EH (cell line): ENCODE measurements around the gene RFX1.

Experiments
- DNase-seq: peaks from one replicate; pipeline ENCODE4 v3.0.0-alpha.2; 2015; ENCODE audit warnings: low read depth

The RFX1 gene

DNA sequence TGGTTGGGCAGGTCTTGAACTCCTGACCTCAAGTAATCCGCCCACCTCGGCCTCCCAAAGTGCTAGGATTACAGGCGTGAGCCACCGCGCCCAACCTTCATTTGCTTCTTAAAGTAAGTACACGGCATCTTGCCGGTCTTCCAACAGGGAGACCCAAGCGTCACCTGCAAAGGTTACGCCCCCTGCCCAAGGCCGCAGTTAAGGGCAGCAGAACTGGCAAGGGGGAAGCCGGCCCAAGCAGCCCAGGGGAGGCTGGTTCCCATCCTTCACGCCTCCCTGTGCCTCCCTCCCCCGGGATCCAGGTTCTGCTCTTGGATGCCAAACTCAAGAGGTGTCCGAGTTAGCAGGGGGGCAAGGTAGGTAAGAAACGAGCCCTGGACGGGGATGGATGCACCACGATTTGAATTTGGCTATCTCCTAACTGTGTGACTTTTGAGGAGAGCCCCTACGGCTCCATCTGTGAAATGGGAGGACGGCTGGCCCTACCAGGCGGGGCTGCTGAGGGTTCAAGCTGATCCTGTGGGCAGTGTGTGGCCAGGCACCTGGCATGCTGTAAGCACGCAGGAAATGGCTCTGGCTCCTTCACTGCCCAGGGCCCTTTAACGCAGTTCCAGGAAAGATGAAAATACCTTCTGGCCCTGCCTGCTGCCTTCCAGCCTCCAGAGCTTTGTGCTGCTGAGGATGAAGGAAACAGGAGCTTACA, 9.0 kb downstream of the RFX1 start:
- DNase-seq: no peak

- no peak for DNase-seq
Measured at GRCh38 chr19:13995878-13996765, 10.0 kb downstream of the RFX1 start.

DNA sequence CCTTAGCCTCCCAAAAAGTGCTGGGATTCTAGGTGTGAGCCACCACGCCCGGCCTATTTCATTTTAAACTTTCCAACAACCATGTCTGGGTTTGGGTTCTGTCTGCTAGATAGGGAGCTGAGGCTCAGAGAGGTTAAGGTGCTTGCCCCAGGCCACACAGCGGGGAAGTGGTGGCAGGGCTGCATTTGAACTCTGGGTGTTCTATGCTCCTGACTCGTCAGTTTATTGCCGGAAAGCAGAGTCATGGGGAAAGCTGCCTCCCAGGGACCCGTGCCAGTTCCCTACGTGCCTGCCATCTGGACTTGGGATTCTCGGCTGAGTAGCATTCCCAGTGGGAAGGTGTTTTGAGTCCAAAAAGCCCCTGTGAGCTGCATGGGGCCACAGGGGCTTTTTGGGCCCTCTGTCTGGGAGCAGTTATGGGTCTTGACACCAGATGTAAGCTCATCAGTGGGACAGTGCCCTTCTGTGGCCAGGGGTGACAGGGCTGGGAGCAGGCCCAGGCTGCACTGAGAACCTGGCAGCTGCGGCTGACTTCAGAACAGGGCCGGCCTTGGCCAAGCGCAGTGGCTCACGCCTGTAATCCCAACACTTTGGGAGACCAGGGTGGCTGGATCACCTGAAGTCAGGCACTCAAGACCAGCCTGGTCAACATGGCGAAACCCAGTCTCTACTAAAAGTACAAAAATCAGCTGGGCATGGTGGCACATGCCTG, 10.9 kb downstream of the RFX1 start:
- DNase-seq: peak; percentile 66

- DNase-seq: no peak
Measured at GRCh38 chr19:13993590-13994300, 12.4 kb downstream of the RFX1 start.

- no peak for DNase-seq
Measured at GRCh38 chr19:13992025-13992424, 14.1 kb downstream of the RFX1 start.

DNA sequence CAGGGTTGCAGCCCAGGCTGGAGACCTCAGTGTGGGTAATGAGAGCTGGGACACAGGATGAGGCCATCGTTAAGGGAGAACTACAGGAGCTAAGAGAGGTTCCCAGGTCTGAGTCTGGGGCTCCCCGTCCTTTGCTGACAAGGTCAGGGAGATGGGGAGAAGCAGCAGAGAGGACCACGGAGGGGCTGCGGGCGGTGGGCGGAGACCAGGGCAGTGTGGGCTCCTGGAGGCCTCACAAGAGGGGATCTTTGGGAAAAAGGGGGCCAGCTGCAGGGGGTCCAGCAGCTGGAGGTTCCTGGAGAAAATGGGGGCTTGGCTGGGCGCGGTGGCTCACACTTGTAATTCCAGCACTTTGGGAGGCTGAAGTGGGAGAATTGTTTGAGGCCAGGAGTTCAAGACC, 16.0 kb downstream of the RFX1 start:
- DNase-seq: no peak

DNA sequence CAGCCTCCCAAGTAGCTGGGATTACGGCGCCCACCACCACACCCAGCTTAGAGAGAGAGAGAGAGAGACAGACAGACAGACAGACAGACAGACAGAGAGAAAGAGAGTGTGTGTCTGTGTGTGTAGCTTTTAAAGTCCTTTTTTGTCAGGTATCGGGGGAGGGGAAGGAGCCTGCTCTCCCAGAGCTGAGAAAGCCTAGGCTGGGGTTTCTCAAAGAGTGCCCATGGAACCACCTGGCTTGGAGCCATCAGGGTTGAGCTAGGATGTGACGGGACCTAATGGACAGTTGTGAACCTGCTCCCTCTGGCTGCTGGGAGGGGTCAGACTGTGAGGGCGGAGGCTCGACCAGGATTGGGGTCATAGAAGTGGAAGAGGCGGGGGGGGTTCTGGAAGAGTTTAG, 16.6 kb downstream of the RFX1 start:
- DNase-seq: no peak

DNA sequence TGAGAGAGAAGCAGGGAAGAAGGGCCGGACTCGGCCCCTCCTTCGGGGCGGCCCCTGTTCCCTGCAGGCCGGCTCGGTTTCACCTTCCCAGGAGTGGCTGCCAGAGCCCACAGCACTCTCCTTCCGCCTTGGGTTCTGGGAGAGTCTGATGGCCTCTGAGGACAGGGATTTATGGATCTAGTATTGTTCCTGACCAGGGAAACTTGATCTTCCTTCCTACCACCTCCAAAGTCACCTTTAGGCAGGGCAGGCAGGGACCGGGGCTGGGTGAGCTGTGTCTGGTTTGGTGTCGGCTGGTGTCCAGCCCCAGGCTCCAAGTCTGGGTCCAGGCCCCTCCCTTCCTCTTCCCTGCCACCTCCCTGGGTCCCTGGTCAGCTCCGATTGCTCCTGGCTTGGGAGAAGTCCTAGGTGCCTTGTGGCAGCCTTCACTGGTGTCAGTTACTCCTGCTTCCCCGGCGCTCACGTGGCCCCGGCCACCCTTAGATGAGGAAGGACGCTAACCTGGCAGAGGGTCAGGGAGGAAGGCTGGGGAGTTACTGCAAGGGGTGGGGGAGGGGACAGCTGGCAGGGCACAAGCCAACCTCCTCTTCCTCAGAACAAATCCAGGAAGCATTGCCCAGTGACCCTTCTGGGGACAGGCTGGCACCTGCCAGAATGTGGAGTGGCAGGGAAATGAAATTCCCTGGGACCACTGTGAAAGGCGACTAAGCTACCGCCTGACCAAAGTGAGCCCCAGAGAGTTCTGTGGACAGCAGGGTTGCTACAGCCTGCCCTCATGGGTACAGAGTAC, 18.8 kb downstream of the RFX1 start:
- no peak for DNase-seq

DNA sequence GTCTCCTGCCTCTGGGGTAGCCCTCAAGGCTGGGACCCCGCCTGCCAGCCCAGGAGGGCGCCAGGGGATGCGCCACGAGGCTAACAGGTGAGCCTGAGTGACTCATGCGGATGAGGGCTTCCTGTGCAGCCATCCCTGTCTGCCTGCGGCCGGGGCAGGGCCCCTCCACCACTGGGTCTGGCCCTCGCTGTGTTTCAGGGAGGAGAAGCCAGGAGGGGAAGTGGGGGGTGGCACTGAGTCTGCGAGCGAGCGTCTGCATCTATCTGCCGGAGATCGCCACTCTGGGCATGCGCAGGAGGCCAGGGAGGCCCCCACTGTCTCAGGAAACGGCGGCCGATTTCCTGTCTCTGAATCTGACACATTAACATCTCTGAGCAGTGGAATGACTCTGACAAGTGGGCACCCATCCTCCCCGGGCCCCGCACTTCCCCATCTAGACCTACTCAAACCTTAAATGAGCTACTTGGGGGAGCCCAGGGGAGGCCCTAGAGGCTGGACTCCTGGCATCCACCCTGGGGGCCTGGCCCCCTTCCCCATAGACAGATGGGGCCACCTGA, 19.7 kb downstream of the RFX1 start:
- DNase-seq: peak; percentile 88

DNA sequence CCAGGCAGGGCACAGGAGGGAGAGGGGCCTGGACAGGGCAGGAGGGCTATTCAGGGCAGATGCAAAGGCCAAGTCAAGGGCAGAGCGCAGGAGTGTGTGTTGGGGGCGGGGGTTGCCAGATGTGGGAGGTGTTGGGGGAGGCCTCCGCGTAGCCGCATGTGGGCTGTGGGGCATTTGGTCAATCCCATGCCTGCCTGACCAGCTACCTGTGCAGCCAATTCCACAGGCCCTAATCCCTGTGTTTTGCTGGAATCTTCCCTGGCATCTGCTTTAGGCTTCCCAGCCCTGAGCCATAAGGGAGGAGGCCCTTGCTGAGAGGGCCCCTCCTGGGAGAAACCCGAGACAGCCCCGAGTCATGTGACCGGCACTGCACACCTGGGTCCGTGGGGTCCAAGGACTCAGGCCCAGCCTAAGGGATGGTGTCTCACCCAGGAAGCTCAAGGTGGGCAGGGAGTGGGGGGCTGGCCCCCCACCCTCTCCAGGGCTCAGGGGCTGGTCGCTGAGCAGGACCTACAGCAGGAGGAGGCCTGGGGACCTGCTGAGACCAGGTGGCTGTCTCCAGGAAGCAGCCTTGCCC, 20.3 kb downstream of the RFX1 start:
- no peak for DNase-seq

DNA sequence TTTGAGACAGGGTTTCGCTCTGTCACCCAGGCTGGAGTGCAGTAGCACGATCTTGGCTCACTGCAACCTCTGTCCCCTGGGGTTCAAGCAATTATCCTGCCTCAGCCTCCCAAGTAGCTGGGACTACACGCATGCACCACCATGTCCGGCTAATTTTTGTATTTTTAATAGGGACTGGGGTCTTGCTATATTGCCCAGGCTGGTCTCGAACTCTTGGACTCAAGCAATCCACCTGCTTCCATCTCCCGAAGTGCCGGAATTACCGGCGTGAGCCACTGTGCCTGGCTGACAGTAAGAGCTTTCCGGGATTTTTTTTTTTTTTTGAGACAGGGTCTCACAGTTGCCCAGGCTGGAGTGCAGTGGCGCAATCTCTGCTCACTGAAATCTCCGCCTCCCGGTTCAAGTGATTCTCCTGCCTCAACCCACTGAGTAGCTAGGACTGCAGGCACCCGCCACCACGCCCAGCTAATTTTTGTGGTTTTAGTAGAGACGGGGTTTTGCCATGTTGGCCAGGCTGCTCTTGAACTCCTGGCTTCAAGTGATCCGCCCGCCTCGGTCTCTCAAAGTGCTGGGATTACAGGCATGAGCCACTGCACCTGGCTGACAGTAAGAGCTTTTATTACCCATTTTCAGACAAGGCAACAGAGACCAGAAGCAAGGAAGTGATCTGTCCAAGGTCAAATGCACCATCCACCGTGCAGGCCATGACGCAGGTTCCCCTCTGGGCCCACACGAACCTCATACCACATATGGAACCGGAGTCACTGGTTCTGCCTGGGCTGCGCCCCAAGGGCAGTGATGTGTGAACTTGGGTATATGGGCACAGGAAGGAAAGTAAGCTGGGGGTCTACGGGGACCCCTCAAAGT, 21.0 kb downstream of the RFX1 start:
- DNase-seq: no peak

DNA sequence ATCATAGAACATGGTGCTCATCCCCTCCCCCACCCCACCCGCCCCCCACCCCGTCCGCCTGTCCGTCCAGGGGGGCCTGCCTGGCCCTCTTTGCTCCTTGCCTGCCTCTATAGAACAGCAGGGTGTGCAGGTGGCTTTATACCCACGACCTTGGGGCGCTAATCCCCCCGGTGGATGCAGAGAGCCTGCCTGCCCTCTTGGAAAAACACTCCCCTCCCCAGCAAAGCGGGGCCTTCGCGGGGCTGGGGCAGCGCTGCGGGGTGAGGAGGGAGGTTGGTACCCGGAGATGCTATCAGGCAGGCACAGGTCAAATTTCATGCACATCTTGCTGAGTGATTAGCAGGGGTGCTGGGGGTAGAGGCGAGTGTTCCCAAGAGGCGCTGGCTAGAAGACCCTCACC, 21.9 kb downstream of the RFX1 start:
- no peak for DNase-seq

- DNase-seq: no peak
Measured at GRCh38 chr19:13983213-13983889, 22.8 kb downstream of the RFX1 start.

GRCh38 chr19:13982773-13983172, 23.3 kb downstream of the RFX1 start:
- no peak for DNase-seq

DNA sequence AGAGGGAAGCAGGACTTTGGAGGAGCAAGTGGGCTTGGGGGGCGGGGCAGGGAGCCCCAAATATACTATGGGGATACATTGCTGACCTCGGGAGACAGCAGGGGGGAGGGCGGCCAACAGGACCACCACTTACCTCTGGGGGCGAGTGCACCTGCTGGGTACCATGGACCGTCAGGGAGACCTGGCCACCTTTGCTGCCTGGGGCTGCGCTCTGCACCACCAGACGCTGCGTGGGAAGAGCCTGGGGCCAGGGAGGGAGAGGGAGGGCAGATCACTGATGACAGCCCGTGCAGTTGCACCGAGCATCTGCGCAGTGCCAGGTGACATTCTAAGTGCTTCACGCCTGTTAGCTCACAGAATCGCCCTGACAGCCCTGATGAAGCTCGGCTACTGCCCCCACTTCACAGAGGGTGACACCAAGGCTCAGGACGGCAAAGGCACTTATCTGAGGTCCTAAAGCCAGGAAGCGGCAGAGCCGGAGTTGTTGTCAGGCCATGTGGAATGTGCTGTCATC, 24.1 kb downstream of the RFX1 start:
- no peak for DNase-seq

DNA sequence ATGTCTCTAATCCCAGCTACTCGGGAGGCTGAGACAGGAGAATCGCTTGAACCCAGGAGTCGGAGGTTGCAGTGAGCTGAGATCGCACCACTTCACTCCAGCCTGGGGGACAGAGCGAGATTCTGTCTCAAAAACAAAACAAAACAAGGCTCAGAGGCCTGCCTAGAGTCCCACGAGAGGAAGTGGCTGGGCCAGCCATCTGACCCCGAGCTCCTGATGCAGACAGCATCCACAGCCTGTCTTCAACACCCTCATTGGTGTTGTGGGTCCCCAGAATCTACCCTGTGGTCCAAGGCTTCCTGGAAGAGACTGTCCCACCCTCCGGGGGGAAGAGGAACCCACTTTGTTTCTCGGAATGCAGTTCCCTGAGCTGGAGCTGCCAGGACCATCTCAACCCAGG, 24.7 kb downstream of the RFX1 start:
- no peak for DNase-seq

GRCh38 chr19:13981021-13981420, 25.1 kb downstream of the RFX1 start:
- no peak for DNase-seq

GRCh38 chr19:13980340-13980739, 25.8 kb downstream of the RFX1 start:
- no peak for DNase-seq

DNA sequence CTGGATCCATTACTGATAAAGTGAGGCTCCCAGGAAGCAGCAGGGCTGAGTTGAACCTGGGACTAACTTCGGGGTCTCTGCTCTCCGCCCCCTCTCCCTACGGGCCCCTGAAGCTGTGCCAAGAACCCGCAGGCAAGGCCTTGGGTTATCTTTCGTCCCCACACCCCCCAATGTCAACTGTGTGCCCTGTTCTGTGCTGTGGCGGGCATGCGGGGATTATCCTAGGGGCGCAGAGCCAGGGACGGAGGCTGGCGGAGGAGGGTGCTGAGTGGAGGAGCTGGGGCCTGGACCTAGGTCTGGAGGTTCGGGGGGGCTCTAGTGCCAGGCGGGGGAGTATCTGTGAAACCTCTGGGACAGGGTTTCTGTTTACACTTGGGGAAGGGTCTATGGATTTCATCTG, 26.4 kb downstream of the RFX1 start:
- no peak for DNase-seq
